MCF 10A (cell line): Measurements from ENCODE around the gene HOXD12. TPM values are rescaled to one million over a fixed set of nuclear protein-coding genes. Genes with fewer than 3 reads are reported as not detected.

Experiments
- BruUV-seq: library from RNA; stranded (reverse); fragments of 400-500 nt; replicated peaks from 2 replicates; lab custom pipeline; 2021; lab: Mats Ljungman, UMichigan
- CTCF ChIA-PET: fragments of 300-600 bp; sonication (Branson Sonifier 250); formaldehyde crosslinking; extraction: SDS; loops from one replicate; lab custom pipeline; 2021; ENCODE audit warnings: antibody characterized with exemption, inconsistent platforms; lab: Yijun Ruan, JAX
- POLR2A ChIA-PET: fragments of 300-600, 350-650 bp; sonication (Branson Sonifier 250); formaldehyde crosslinking; extraction: SDS; loops from one replicate; lab custom pipeline; 2020; ENCODE audit warnings: antibody characterized with exemption, inconsistent platforms; lab: Yijun Ruan, JAX
- DNase-seq: peaks from one replicate; pipeline ENCODE4 v3.0.0-alpha.2; 2018; ENCODE audit not compliant: unreplicated experiment
- H3K27ac Mint-ChIP-seq: one replicate; pipeline ENCODE4 v1.8.0; 2022; ENCODE audit warnings: mild to moderate bottlenecking, low read depth, mixed read lengths; ENCODE audit not compliant: unreplicated experiment
- H3K27me3 Mint-ChIP-seq: one replicate; pipeline ENCODE4 v1.8.0; 2022; ENCODE audit warnings: mixed read lengths; ENCODE audit not compliant: insufficient read depth, unreplicated experiment
- H3K36me3 Mint-ChIP-seq: one replicate; pipeline ENCODE4 v1.8.0; 2022; ENCODE audit warnings: mild to moderate bottlenecking, moderate library complexity, mixed read lengths; ENCODE audit not compliant: insufficient read depth, unreplicated experiment
- H3K4me1 Mint-ChIP-seq: one replicate; pipeline ENCODE4 v1.8.0; 2022; ENCODE audit warnings: mixed read lengths; ENCODE audit not compliant: insufficient read depth, unreplicated experiment
- H3K4me3 Mint-ChIP-seq: one replicate; pipeline ENCODE4 v1.8.0; 2022; ENCODE audit warnings: mild to moderate bottlenecking, moderate library complexity, mixed read lengths; ENCODE audit not compliant: unreplicated experiment
- H3K9me3 Mint-ChIP-seq: one replicate; pipeline ENCODE4 v1.8.0; 2022; ENCODE audit warnings: mixed read lengths; ENCODE audit not compliant: unreplicated experiment
- intact Hi-C: fragments of 100-400 bp; cut with micrococcal nuclease; formaldehyde crosslinking; loops from 2 replicates; pipeline ENCODE4 v1.14.1; 2022
- total RNA-seq: library from RNA; stranded (reverse); gene quantifications from 2 replicates; pipeline ENCODE4 v1.2.3, GENCODE V29; 2022
- TF ChIP-seq, protein P1 (sequence below): fragments of 200-600 bp; IDR thresholded peaks from one replicate; pipeline ENCODE4 v1.8.0; 2022; ENCODE audit warnings: antibody characterized with exemption, mild to moderate bottlenecking; ENCODE audit not compliant: unreplicated experiment

HOXD12 gene
- total RNA-seq, 1 experiment from 2014 or later = not detected

- H3K4me3 Mint-ChIP-seq = no peak overlapping the region
- TF ChIP-seq, protein P1, sequence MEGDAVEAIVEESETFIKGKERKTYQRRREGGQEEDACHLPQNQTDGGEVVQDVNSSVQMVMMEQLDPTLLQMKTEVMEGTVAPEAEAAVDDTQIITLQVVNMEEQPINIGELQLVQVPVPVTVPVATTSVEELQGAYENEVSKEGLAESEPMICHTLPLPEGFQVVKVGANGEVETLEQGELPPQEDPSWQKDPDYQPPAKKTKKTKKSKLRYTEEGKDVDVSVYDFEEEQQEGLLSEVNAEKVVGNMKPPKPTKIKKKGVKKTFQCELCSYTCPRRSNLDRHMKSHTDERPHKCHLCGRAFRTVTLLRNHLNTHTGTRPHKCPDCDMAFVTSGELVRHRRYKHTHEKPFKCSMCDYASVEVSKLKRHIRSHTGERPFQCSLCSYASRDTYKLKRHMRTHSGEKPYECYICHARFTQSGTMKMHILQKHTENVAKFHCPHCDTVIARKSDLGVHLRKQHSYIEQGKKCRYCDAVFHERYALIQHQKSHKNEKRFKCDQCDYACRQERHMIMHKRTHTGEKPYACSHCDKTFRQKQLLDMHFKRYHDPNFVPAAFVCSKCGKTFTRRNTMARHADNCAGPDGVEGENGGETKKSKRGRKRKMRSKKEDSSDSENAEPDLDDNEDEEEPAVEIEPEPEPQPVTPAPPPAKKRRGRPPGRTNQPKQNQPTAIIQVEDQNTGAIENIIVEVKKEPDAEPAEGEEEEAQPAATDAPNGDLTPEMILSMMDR = no peak
- no TSS peak for BruUV-seq
- H3K4me1 Mint-ChIP-seq = no peaks in the 10 kb centered on the region
- intact Hi-C loops = no loop called here
- no peaks in the 10 kb centered on the region for H3K9me3 Mint-ChIP-seq
- H3K27ac Mint-ChIP-seq = no peak overlapping the region
- peaks cover 60% of the 10 kb centered on the region for H3K27me3 Mint-ChIP-seq
- DNase-seq = no peak
- ChIA-PET POLR2A (interaction anchor here (0.6 to 1.2 kb wide), 3 partner anchors 10 to 532 kb away, joined by 3 to 4 read pairs (median 3); no protein-coding TSS in a partner anchor), CTCF (interaction anchor here (0.6 to 3.3 kb wide), 8 partner anchors 10 to 1028 kb away, joined by 3 to 23 read pairs (median 4); no protein-coding TSS in a partner anchor)
- no peaks in the 10 kb centered on the region for H3K36me3 Mint-ChIP-seq
Observed at GRCh38 chr2:176120364-176121189, 21.0 kb downstream of the HOXD12 start.

GRCh38 chr2:176121190-176122051 is 21.8 kb downstream of the HOXD12 start:
- ChIA-PET CTCF (interaction anchor here (0.6 to 3.3 kb wide), 8 partner anchors 11 to 1027 kb away, joined by 3 to 23 read pairs (median 4); no protein-coding TSS in a partner anchor), POLR2A (interaction anchor here (0.8 kb wide), 1 partner anchor 531 kb away, joined by 4 read pairs; no protein-coding TSS in a partner anchor)
- TF ChIP-seq, protein P1 = no peak
- H3K27me3 Mint-ChIP-seq = peaks cover 55% of the 10 kb centered on the region
- intact Hi-C loops = no loop called here
- no peak overlapping the region for H3K4me3 Mint-ChIP-seq
- H3K4me1 Mint-ChIP-seq = no peaks in the 10 kb centered on the region
- H3K9me3 Mint-ChIP-seq = no peaks in the 10 kb centered on the region
- DNase-seq = no peak
- no peak overlapping the region for H3K27ac Mint-ChIP-seq
- BruUV-seq = no TSS peak
- H3K36me3 Mint-ChIP-seq = no peaks in the 10 kb centered on the region

GRCh38 chr2:176122052-176122682 is 22.6 kb downstream of the HOXD12 start:
- CTCF ChIA-PET = interaction anchor here (0.7 to 3.3 kb wide), 5 partner anchors 24 to 1027 kb away, joined by 3 to 17 read pairs (median 3); no protein-coding TSS in a partner anchor
- no TSS peak for BruUV-seq

More at GRCh38 chr2:176122052-176122682, 22.6 kb downstream of the HOXD12 start:
- Mint-ChIP-seq H3K4me3 (no peak overlapping the region), H3K4me1 (no peaks in the 10 kb centered on the region), H3K9me3 (no peaks in the 10 kb centered on the region), H3K36me3 (no peaks in the 10 kb centered on the region), H3K27me3 (peaks cover 47% of the 10 kb centered on the region), H3K27ac (no peak overlapping the region)
- POLR2A ChIA-PET = no interaction called here
- TF ChIP-seq, protein P1 = no peak
- no peak for DNase-seq
- intact Hi-C loops = no loop called here
